ENCODE results near the gene TRPM5.

DNA sequence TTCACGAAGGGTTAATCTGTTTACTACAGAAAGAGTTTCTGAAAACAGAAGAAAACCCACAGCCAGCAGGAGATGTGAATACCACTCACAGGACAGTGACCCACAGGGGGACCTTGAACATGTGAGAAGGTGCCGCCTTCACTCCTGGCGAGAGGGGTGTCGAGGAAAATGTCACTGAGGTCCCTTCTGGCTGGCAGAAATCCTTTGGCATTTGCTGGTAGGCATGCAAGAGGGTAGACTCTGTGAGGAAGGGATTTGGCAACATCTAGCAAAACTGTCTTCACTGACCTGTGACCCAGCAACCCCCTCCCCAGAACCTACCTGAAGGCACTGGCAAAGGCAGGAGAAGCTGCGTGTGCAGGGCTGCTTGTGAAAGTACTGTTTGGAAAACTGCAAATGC is 9.1 kb upstream of the TRPM5 start:
- TF ChIP-seq, protein P1, sequence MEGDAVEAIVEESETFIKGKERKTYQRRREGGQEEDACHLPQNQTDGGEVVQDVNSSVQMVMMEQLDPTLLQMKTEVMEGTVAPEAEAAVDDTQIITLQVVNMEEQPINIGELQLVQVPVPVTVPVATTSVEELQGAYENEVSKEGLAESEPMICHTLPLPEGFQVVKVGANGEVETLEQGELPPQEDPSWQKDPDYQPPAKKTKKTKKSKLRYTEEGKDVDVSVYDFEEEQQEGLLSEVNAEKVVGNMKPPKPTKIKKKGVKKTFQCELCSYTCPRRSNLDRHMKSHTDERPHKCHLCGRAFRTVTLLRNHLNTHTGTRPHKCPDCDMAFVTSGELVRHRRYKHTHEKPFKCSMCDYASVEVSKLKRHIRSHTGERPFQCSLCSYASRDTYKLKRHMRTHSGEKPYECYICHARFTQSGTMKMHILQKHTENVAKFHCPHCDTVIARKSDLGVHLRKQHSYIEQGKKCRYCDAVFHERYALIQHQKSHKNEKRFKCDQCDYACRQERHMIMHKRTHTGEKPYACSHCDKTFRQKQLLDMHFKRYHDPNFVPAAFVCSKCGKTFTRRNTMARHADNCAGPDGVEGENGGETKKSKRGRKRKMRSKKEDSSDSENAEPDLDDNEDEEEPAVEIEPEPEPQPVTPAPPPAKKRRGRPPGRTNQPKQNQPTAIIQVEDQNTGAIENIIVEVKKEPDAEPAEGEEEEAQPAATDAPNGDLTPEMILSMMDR (conservative IDR thresholded peaks at IDR 0.05; ENCODE audit: low read depth in 2 of 2), result no peak
- TF ChIP-seq EZH2 (IDR thresholded peaks at IDR 0.05; ENCODE audit: low read depth, unreplicated experiment) (no peak), POLR2AphosphoS5 (IDR thresholded peaks at IDR 0.05; ENCODE audit: low read depth) (no peak), ZNF331 (CRISPR knock-in tag; IDR thresholded peaks at IDR 0.05; ENCODE audit: low read depth) (no peak), CREB1 (CRISPR knock-in tag; IDR thresholded peaks at IDR 0.05; ENCODE audit: low read depth) (no peak), ZNF114 (CRISPR knock-in tag; IDR thresholded peaks at IDR 0.05) (no peak)
- TF ChIP-seq, protein P2, sequence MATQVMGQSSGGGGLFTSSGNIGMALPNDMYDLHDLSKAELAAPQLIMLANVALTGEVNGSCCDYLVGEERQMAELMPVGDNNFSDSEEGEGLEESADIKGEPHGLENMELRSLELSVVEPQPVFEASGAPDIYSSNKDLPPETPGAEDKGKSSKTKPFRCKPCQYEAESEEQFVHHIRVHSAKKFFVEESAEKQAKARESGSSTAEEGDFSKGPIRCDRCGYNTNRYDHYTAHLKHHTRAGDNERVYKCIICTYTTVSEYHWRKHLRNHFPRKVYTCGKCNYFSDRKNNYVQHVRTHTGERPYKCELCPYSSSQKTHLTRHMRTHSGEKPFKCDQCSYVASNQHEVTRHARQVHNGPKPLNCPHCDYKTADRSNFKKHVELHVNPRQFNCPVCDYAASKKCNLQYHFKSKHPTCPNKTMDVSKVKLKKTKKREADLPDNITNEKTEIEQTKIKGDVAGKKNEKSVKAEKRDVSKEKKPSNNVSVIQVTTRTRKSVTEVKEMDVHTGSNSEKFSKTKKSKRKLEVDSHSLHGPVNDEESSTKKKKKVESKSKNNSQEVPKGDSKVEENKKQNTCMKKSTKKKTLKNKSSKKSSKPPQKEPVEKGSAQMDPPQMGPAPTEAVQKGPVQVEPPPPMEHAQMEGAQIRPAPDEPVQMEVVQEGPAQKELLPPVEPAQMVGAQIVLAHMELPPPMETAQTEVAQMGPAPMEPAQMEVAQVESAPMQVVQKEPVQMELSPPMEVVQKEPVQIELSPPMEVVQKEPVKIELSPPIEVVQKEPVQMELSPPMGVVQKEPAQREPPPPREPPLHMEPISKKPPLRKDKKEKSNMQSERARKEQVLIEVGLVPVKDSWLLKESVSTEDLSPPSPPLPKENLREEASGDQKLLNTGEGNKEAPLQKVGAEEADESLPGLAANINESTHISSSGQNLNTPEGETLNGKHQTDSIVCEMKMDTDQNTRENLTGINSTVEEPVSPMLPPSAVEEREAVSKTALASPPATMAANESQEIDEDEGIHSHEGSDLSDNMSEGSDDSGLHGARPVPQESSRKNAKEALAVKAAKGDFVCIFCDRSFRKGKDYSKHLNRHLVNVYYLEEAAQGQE (IDR thresholded peaks at IDR 0.05; ENCODE audit: unreplicated experiment), result no peak

All from GM23338 (cell line).